Forelimb muscle (tissue), 1 donor: Measurements from ENCODE around the gene ALKBH8. TPM values are rescaled to one million over a fixed set of nuclear protein-coding genes. Genes with fewer than 3 reads are reported as not detected.

ENCODE experiments used
- DNase-seq: peaks from one replicate; pipeline ENCODE4 v3.0.0-alpha.2; 2013; ENCODE audit warnings: low read depth
- polyA plus RNA-seq: library from polyadenylated mRNA; unstranded; fragments of 120-200 nt; gene quantifications from one replicate; pipeline ENCODE4 v1.2.1, GENCODE V29; 2013; ENCODE audit not compliant: insufficient read length

The ALKBH8 gene, protein sequence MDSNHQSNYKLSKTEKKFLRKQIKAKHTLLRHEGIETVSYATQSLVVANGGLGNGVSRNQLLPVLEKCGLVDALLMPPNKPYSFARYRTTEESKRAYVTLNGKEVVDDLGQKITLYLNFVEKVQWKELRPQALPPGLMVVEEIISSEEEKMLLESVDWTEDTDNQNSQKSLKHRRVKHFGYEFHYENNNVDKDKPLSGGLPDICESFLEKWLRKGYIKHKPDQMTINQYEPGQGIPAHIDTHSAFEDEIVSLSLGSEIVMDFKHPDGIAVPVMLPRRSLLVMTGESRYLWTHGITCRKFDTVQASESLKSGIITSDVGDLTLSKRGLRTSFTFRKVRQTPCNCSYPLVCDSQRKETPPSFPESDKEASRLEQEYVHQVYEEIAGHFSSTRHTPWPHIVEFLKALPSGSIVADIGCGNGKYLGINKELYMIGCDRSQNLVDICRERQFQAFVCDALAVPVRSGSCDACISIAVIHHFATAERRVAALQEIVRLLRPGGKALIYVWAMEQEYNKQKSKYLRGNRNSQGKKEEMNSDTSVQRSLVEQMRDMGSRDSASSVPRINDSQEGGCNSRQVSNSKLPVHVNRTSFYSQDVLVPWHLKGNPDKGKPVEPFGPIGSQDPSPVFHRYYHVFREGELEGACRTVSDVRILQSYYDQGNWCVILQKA
- polyA plus RNA-seq, result 7.6 TPM

DNA sequence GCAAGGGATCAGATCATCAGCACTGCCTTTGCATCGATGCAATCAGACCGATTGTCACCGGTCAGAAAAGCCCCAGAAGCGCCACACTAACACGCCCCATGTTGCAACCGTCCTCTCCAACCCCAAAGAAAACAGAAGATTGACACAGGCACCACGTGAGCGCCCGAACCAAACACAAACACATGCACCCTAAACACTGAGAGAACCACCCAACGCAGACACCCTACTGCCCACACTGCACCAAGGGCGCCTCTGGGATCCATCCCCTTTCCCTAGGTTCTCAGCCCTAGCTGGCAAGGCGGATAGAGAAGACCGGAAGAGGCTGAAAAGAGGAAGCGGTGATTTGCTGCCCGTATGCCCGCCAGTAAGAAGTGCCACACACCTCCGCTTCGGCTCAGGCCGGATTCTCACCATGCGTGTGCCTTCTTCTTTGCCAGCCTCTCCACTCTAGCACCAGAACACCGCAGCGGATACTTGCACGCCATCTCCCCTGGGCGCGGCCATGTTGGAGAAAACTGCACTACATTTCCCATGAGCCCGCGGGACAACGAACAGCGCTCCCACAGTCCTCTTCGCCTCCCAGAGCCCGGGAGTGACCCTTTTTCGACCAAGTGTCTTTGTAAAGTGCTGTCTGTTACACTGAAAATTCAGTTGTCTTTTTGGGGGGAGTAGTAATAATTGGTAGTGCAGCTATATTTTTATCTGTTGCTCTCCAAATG lies at the start of gene ALKBH8:
Gene ALKBH8 (minus strand): TSS at position 517 of the 719 bp plus-strand sequence. CDS start 4,842 bp downstream, outside the sequence.
- DNase-seq, result peak; percentile 48

DNA sequence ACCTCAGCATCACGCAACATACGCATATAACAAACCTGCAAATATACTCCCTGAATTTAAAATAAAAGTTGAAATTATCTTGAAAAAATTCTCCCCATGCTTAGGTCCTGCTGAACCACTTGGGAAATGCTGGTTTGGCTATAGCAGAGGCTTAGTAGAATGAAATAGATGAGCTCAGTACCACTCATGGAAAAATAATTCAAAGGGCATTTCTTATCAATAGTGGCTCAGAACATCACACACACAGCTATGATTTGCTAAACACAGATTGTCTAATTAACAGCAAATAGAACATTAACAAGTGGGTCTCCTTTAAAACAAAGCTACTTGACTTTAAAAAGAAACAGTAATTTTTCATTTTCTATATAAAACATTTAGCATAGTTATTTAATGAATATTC lies 46.9 kb upstream of the ALKBH8 start:
- DNase-seq, result no peak

DNA sequence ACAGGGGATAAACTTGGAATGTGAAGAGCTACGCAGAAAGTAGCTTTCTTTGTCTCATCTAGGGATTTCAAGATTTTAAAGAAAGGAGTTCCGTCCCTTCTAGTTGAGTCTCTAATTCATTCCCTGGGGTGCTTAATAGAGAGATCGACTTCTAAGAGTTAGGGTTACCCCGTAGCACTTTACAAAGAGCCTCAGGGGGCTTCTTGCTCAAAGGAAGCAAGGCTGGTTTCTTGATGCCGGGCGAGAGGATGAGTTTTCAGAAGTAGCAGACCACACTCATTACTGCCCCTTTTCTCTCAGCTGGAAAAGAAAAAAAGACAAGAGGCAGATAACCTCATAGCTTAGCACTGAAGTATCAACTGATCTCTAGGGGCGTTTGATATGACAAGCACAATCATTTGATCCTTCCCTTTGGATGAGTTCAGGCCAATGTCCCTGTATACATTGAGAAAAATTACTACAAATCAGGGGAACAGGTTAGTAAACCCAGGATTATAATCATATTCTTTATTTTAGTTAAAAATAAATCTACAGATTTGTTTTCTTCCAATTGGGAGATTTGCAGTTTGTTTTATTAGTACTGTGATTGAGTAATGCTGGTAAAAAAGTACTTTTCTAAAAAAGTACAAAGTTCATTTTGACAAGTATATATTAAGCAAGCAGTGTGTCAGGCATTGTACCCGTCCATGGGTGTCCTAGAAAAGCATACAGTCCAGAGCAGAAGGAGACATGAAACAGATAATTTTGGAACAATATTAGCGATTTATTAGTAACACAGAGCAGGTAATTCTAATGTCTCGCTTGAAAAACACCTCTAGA lies 44.1 kb upstream of the ALKBH8 start:
- DNase-seq, result no peak

DNA sequence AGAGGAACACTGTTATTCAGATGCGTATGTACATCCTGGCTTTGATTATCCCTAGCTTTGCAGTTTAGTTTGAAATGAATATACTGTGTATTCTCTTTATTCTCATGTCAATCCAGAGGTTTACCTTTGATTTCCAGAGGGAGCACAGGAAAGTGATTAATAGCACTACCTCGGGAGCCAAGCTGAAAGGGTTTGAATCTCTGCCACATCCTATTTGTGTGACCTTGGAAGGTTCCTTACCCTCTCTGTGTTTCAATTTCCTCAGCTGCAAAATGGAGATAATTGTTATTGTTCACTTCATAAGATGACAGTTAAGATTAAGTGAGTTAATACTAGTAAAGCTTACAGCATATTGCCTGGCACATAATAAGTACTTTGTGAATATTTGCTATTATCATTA lies 43.3 kb upstream of the ALKBH8 start:
- DNase-seq, result no peak

DNA sequence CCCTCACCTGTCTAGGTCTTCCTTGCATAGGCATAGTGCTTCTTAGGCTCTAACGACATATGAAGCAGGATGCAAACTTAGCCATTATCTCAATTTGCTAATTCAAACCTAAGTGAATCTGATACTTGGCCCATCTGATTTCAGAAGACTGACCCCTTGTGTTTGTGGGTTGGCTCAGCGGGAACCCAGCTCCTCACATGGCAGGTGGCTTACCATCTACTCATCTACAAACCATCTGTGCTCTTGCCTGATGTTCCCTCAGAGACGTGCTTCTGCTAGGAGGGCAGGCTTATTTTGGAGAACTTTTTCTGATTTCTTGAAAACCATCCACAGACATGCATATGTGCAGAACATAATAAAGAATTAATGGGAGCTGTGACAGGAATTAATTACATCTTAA lies 40.6 kb upstream of the ALKBH8 start:
- DNase-seq, result no peak

DNA sequence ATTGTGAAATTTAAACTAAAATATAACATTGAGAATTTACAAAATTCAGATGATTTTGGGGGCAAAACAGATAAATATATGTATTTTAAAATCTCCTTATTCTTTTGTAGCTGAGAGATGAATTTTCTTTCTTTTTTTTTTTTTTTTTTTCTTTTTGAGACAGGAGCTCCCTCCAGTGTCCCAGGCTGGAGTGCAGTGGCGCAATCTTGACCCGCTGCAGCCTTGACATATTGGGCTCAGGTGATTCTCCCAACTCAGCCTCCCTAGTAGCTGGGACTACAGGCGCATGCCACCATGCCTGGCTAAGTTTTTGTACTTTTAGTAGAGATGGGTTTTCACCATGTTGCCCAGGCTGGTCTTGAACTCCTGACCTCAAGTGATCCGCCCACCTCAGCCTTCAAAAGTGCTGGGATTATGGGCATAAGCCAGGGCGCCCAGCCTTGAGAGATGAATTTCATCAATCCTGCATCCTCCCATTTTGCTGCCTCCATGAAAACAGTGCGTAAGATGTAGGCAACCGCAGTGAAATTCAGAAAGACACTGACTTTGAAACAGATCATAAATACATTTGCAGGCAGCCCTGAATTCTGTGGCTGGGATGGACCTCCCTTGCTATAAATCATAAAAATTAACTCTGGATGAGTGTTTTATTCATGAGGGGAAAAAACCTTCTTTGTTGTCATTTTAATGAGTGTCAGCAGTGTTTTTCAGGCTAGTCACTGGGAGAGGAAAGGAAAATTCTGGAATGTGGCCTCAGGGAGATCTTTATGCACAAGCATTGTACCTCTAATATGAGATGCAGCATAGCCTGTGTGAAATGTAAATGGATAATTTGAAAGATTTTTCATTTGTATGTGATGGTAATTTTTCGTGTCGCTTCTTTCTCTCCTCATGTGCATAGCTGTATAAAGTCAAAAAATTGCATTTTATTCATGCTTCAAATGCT lies 39.8 kb upstream of the ALKBH8 start:
- no peak for DNase-seq

DNA sequence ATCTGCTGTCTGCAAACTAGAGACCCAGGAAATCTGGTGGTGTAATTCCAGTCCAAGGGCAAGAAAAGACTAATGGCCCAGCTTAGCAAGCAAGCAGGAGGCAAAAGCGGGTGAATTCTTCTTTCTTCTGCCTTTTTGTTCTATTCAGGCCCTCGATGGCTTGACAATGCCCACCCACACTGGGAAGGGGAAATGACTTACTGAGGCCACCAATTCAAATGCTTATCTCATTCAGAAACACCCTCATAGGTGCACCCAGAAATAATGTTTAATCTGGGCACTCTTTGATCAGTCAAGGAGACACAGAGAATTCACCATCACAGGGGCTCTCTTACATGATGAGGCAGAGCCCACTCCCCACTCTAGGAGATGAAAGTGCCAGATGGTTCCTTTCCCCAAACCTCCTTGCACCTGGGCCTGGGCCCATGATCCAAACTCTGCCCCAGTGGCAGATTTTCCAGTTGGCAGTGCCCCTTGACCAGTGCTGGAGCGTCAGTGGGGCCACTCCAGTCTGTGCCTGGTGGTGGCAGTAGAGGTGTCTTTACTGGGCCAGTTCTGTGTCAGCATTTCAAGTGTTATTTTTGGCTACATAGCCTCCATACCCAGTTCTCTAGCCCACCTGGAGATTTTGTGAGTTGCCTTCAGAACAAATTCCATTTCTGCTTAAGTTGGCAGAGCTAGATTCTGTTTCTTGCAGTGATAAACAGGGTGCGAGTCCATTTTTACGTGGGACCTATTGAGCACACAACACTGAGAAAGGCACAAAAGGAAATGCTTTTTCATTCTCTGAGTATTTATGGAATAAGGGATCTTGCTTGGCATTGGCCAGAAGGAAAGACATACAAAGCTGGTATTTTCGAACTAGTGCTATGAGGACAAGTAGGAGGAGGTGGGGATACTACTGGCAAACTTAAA lies 32.9 kb upstream of the ALKBH8 start:
- DNase-seq, result no peak

DNA sequence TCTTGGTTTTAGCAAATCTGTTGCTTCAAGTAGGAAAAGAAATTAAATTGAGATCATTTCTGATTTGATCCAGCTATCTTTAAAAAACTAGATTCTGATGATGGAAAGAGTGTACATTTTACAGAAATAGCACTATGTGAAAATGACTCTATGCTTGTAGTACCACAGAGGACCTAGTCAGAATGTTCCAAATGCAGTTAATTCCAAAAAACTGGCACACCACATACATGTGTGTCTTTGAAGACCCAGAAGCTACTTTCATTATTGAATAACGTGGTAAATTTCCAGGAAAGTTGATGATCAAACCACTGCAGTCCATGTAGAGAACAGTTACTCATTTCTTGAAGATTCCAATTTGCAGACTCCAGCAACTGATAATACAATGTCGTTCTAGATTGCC lies 29.2 kb upstream of the ALKBH8 start:
- no peak for DNase-seq

DNA sequence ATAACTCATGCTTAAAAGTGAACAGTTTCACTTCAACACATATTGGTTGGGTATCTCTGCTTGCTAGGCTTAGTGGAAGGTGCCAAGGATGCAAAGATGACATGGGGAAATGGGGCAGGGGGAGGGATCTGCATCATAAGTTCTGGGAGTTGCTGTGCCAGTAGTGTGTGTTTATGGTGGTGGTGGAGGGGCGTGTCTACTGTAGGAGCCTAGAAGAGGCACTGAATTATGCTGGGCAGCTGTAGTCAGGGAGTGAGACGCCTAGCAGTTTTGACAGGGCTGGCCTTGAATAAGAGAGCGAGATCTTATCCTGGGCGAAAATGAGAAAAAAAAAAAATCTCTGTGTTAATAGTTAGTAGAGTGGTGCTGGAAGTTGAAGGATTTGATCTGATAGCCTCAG lies 28.4 kb upstream of the ALKBH8 start:
- no peak for DNase-seq

DNA sequence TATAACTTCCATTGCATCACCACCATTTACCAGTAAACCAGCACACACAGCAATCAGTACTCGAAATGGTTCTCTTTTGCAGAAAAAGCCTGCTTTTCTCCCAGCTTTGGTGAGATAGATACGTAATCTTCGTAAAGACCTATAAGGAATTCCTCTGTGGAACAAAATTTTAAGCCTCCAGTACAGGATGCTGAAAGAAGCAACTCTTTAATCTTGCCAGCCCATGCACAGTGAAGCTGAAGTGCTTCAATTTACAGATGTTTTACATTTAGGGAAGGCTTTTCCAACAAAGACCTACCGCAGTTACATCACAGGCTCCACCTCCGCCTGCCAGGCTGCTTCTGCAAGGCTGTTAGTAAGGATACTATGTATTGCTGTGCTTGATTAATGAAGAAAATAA lies 27.3 kb upstream of the ALKBH8 start:
- no peak for DNase-seq

DNA sequence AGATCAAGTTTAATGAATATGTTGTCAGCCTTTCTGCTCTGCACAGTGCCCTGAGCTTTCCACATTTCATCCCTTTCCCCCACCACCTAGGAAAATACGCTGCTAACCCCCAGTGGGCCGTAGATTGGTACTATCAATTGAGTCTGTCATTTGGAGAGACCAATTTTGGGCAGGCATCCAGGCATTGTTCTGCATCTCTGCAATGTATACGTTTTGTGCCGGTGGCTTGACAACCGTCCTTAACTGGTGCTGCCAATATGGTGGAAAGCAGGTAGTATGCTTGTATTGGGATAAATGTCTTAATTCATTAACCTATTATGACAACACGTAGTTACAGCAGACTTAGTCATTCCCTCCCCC lies 26.7 kb upstream of the ALKBH8 start:
- no peak for DNase-seq

DNA sequence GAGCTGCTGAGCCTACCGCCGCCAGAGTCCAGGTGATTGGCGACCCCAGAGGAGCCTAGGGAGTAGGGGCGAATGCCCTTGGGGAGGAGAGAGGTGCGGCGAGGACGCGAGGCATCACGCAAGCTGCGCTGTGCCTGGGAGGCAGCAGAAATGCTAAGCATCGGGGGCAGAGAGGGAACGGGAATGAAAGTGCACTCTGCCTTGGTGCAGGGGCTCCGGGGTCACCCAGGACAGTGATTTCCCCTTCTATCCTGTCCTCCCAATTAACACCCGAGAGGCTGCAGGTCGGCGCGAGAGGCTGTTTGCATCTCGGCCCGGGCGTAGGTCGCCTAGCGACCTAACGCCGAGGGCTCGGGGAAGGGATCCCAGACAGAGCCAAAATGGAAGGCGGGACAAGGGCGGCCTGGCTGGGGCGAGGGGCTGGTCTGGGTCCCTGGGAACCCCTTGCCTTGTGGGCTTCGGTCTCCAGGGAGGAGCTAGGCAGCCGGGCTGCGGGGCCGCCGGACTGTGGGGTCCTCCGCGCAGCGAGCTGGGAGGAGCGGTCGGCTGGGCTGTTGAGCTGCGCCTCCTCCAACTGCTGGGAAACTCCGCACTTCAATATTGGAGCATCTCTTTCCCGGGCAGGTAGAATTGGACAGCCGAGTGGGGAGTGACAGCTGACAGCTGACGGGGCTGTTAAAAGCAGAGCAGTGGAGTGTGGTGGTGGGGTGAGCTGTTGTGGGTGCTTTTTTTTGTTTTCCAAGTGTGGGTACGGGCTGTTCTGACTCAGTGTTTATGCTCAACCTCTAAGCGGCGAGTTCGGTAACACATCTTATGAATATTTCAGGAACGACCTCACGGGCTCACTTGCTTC lies 26.1 kb upstream of the ALKBH8 start:
- no peak for DNase-seq

DNA sequence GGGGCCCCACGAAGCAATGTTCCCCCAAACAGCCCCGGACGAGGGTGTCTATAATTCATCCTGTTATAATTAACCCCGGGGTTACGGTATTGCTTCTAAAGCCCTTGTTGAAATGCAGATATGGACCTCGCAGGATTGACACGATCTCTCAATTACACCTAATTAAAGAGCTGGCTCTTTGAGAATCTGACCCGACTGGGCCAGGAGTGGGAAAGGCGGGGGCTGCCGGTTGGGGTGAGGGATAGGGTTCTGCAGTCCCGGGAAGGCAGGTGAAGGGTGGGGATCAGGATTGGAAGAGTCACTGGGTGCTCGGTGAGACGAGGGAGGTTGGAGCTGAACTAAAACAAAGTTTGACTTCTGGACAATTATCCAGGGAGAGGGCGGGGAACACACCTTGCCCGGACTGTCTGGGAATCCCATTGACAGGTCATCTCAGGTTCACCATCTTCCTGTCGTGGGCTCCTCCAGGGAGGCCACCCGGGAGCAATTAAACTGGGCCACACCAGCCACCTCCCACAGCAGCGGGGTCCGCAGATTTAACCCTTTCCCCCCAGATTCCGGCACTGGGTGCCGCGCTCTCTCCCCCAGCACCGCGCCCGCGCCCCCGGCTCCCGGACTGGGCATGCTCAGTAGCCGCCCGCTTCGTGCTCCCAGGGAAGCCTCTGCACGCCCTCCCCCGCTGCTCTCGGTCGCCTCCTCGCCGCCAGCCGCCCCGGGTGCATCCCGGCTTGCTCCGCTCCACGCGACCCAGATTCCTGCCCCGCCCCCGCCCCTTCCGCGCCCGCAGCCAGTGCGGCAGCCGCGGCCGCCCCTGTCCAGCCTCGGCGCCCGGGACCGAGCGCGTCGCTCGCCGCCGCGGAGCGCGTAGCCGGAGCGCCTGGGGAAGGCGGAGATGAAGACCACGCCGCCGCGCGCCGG lies 25.2 kb upstream of the ALKBH8 start, which contains the start of gene ELMOD1:
Gene ELMOD1 (plus strand): TSS at position 688 of the 918 bp plus-strand sequence. CDS start 27,043 bp downstream, outside the sequence.
- DNase-seq, result no peak

DNA sequence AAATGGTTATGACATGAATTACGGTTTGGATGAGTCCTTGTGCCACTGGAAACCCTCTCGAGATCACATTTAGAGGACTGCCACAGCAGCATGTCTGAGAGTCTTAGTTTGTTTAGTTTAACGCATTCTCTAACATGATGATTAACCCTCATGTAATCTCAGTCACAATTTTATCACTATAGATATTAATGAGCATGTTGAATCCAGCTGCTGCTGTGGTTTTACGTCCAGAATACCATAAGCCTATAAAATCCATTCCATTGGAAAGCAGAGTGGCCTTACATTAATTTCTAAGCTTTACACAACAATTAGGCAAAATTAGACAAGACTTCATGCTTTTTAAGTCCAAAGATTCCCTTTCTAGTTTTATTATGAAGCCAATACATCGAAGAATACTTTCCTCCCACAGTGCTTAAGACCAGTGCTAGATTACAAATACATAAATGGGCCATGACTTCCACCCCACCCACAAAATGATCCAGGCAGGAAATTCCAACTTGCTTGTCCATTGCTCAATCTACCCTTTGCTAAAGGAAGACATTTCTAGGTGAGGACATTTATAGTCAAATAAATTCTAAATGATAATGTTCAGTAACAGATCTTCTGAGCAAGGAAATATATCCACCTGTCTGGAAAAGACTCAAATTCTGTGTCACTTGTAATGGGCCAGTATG lies 21.9 kb upstream of the ALKBH8 start:
- no peak for DNase-seq

DNA sequence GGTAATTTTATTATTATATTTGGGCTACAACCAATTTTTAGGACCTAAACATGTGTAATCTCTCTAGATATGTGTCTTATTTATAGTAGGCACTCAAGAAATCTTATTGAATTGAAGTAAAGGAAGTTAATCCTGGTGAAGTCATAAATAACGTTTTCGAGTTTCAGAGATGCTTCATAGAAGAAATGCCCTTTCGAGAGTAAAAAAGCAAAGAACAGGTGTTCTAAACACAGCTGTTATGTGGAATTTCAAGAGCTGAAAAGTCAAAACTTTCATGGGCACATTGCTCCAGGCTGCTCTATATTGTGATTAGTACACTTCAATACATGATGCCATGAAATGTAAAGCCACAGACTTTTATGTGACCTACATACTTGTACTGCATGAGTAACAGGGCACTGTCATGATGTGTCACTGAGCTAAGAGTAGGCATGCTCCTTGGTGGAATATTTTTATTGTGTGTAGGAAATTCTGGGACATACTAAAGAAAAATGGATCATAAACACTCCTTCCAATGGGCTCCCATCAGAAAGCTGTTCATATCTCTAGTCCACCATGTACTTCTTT lies 18.2 kb upstream of the ALKBH8 start:
- no peak for DNase-seq

DNA sequence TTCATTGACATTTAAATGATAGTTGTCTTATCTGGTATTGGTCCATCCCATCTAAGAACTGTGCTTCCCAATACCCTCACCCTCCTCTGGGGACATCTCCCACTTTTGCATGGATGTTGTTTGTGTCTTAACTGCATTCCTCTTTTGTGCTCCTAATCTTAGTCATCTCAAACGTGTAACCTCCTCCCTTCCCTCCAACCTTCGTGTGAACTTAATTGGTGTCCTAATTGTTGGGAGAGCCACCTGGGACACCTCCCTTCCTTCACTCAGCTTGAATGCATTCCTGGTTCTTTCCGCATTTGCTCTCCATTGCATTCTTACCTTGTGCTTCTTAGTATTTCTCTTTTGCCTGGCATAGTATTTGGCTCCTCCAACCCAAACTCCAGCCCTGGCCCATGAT lies 15.6 kb upstream of the ALKBH8 start:
- no peak for DNase-seq
